ENCODE results near the gene SYVN1.
"Not testable (repeated sequence)": the region's sequence is repeated elsewhere in the genome, so short reads cannot be mapped to it uniquely, and the experiment has no call there.

SYVN1 gene

DNA sequence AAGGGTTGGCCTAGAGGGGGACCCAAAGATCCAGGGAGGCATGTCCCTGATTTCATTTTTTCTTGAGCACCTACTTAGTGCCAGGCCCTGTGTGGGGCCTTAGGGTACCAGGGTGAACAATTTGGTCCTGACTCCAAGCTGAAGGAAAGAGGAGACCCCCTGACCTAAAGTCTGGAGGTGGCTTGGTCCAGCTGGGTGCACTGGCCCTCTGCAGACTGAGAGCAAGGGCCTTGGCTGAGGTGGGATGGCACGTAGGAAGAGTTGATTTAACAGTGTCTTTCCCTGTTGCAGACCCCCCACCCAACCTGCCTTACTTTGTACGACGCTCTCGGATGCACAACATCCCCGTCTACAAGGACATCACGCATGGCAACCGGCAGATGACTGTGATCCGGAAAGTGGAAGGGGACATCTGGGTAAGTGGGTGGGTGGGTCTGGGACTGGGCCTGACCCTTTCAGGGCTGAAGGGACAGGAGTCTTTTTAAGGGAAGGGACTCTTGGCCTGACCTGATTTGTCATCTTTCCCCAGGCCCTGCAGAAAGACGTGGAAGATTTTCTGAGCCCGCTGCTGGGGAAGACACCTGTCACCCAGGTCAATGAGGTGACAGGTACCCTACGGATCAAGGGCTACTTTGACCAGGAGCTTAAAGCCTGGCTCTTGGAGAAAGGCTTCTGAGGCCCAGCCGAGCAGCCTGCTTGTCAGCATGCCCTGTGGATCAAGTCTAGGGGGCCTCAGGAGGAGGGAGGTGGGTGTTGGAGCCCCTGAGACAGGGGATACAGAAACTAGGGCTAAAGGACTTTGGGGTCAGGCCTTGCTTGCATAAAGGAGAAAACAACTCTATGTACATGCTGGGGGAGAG lies 8.9 kb downstream of the SYVN1 start:
- WGBS, 2 experiments (ENCODE audit: insufficient coverage in 2 of 2) = 94 to 96% methylated on average over 6 to 11 of the region's 12 CpGs
- Histone ChIP-seq H3K27ac (ENCODE audit: low read depth, low read length, severe bottlenecking) (no peak overlapping the region), H3K4me1 (ENCODE audit: control insufficient read depth, insufficient read depth, low read length, poor library complexity, severe bottlenecking) (peaks cover 8% of the 10 kb centered on the region), H3K9me3 (ENCODE audit: control insufficient read depth, low read length) (no peaks in the 10 kb centered on the region), H3K4me3 (ENCODE audit: extremely low read depth, insufficient read depth, low read length, poor library complexity, severe bottlenecking) (no peak overlapping the region), H3K36me3 (ENCODE audit: control insufficient read depth, insufficient read depth, low read length) (peaks cover 79% of the 10 kb centered on the region)

DNA sequence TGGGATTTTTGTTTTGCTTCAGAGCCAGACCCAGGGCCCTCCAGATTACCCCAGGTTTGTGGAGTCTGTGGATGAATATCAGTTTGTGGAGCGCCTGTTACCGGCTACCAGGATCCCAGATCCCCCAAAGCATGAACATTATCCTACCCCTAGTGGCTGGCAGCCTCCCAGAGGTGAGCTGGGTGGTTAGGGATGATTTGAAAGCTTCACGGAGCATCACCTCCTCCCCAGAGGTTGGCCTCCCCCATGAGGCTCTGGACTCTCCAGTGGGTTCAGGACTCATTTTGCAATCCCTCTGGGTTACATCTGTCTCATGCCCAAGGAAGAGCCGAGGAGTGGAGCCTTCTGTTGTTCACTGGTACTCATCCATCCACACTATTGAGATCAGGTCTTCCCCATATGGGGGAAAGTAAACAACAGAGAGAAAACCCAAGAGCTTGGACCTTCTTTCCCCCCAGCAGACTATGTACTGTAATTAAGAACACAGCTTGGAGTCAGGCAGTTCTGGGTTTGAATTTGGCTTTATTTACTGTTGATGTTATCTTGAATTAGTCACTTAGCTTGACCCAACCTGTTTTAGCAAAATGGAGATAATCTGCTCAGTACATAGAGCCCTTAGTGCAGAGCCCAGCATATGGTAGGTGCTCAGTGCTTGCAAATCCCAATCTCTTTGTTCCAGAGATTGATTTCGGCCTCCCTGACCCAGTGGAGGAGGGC lies 9.7 kb downstream of the SYVN1 start:
- no peak overlapping the region for H3K27ac ChIP-seq (ENCODE audit: low read depth, low read length, severe bottlenecking)
- no peak overlapping the region for H3K4me3 ChIP-seq (ENCODE audit: extremely low read depth, insufficient read depth, low read length, poor library complexity, severe bottlenecking)
- H3K4me1 ChIP-seq (ENCODE audit: control insufficient read depth, insufficient read depth, low read length, poor library complexity, severe bottlenecking) = peaks cover 8% of the 10 kb centered on the region
- H3K9me3 ChIP-seq (ENCODE audit: control insufficient read depth, low read length) = no peaks in the 10 kb centered on the region
- WGBS, 2 experiments (ENCODE audit: insufficient coverage in 2 of 2) = 100% methylated on average over 1 to 2 of the region's 5 CpGs
- peaks cover 79% of the 10 kb centered on the region for H3K36me3 ChIP-seq (ENCODE audit: control insufficient read depth, insufficient read depth, low read length)

DNA sequence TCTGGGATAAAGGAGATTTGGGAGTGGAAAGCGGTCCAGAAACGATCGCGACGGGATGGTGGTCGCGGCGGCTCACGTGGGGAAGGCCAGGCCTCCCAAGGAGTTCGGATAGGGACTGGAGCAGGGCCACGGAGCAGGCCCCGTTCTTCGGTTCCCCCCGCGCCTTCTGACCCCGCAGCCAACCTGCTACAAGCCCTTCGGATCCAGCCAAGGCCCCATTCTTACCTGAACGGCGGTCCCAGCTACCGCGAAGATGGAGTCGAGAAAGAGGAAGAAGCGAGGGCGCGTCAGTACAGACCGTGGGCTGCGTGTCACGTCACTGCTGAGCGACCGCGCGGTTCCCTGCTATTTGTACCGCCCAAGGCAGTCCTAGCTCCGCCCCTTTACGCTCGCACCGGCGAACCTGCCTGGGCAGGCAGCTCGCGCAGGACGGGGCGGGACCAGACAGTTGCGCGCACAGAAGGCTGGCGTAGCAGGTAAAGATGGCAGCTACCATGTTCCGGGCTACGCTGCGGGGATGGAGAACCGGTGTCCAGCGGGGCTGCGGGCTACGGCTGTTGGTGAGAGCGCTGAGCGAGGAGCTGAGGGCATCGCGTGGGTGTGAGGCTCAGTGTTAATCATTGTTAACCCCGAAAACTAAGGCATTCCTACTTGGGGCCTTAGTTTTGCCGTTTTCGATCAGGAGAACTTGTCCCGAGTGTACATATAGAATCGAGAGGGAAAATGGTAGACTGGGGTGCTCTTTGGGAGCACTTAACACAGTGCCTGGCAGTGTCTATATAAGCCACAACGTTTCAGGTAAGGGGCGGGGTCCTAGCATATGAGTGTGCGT lies 12.2 kb downstream of the SYVN1 start, which contains the start of the genes FAU and MRPL49:
TSS of gene FAU (minus strand) at position 270 of the 832 bp plus-strand sequence. CDS start 321 bp downstream, outside the sequence.
TSS of gene MRPL49 (plus strand) at position 457 of the 832 bp plus-strand sequence. CDS start at position 483, 26 bp downstream.
- H3K27ac ChIP-seq (ENCODE audit: low read depth, low read length, severe bottlenecking) = peak within 1 kb of the TSS; percentile 68
- H3K4me1 ChIP-seq (ENCODE audit: control insufficient read depth, insufficient read depth, low read length, poor library complexity, severe bottlenecking) = peaks cover 8% of the 10 kb centered on the region
- no peaks in the 10 kb centered on the region for H3K9me3 ChIP-seq (ENCODE audit: control insufficient read depth, low read length)
- 0% methylated on average over 47 to 60 of the region's 64 CpGs for WGBS, 2 experiments (ENCODE audit: insufficient coverage in 2 of 2)
- H3K36me3 ChIP-seq (ENCODE audit: control insufficient read depth, insufficient read depth, low read length) = peaks cover 72% of the 10 kb centered on the region
- H3K4me3 ChIP-seq (ENCODE audit: extremely low read depth, insufficient read depth, low read length, poor library complexity, severe bottlenecking) = peak within 1 kb of the TSS; percentile 95

DNA sequence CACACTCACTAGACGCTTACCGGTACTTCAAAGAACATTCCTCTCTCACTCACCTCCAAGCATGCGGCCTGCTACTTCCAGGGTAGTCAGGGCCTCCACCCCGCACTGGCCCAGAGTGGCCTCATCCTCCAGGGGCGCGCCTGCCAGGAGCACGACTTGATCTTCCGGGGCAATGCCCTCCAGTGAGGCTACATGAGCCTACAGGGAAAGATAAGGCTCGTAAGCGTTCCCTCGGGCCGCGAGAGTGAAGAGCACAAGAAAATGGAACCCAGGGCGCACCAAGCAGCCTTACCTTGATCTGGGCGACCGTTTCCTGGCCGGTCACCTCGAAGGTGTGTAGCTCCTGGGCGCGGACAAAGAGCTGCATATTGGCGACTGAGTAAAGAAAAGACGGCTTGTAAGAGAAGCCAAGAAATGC lies 12.9 kb downstream of the SYVN1 start:
- Histone ChIP-seq H3K36me3 (ENCODE audit: control insufficient read depth, insufficient read depth, low read length) (peaks cover 68% of the 10 kb centered on the region), H3K27ac (ENCODE audit: low read depth, low read length, severe bottlenecking) (peak overlapping the region; percentile 66)
- 4 to 5% methylated on average over 20 to 22 of the region's 22 CpGs for WGBS, 2 experiments (ENCODE audit: insufficient coverage in 2 of 2)

DNA sequence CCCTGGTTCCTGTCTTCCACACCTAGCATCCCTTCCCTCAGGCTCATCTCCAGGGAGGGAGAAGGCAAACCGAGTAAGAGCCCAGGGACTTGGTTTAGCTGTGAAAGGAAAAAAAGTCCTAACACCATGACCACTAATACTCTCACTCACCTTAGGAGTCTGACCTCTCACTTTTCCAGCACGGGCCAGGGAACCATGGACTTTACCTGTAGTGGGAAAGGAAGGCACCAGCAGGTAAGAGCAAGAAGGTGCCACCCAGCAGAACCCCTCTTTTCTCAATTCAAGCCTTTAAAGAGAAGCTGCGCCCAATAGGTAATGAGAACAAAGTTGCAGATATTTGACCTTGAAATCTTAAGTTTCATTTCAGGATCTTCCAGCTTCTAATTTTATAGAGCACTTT lies 13.5 kb downstream of the SYVN1 start:
- no peak overlapping the region for H3K27ac ChIP-seq (ENCODE audit: low read depth, low read length, severe bottlenecking)
- peak overlapping the region; percentile 95 for H3K4me3 ChIP-seq (ENCODE audit: extremely low read depth, insufficient read depth, low read length, poor library complexity, severe bottlenecking)
- no peaks in the 10 kb centered on the region for H3K9me3 ChIP-seq (ENCODE audit: control insufficient read depth, low read length)
- peaks cover 11% of the 10 kb centered on the region for H3K4me1 ChIP-seq (ENCODE audit: control insufficient read depth, insufficient read depth, low read length, poor library complexity, severe bottlenecking)
- 93% methylated on average over 2 of the region's 3 CpGs; no CpG with 5 or more reads in 1 of the 2 experiments for WGBS, 2 experiments (ENCODE audit: insufficient coverage in 2 of 2)
- H3K36me3 ChIP-seq (ENCODE audit: control insufficient read depth, insufficient read depth, low read length) = peaks cover 67% of the 10 kb centered on the region

More for the DNA sequence above, 12.9 kb downstream of the SYVN1 start:
- H3K4me1 ChIP-seq (ENCODE audit: control insufficient read depth, insufficient read depth, low read length, poor library complexity, severe bottlenecking) = peaks cover 11% of the 10 kb centered on the region
- no peaks in the 10 kb centered on the region for H3K9me3 ChIP-seq (ENCODE audit: control insufficient read depth, low read length)
- peak overlapping the region; percentile 95 for H3K4me3 ChIP-seq (ENCODE audit: extremely low read depth, insufficient read depth, low read length, poor library complexity, severe bottlenecking)

DNA sequence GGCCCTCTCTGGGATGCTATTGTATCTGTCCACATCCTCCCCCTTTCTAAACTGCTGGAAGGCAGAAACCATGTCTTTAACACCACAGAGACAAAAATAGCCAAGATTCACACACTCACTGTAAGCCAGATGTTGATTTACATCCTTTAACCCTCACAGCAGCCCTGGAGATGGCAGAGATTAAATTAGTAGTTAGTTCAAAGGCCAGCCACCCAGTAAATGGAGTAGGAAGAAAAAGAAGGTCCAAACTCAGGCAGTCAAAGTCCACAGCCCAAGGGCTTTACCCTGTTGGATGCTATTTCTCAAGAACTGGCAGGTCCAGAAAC lies 14.7 kb downstream of the SYVN1 start:
- Histone ChIP-seq H3K9me3 (ENCODE audit: control insufficient read depth, low read length) (no peaks in the 10 kb centered on the region), H3K4me3 (ENCODE audit: extremely low read depth, insufficient read depth, low read length, poor library complexity, severe bottlenecking) (no peak overlapping the region), H3K27ac (ENCODE audit: low read depth, low read length, severe bottlenecking) (no peak overlapping the region), H3K4me1 (ENCODE audit: control insufficient read depth, insufficient read depth, low read length, poor library complexity, severe bottlenecking) (peaks cover 11% of the 10 kb centered on the region), H3K36me3 (ENCODE audit: control insufficient read depth, insufficient read depth, low read length) (peaks cover 65% of the 10 kb centered on the region)

DNA sequence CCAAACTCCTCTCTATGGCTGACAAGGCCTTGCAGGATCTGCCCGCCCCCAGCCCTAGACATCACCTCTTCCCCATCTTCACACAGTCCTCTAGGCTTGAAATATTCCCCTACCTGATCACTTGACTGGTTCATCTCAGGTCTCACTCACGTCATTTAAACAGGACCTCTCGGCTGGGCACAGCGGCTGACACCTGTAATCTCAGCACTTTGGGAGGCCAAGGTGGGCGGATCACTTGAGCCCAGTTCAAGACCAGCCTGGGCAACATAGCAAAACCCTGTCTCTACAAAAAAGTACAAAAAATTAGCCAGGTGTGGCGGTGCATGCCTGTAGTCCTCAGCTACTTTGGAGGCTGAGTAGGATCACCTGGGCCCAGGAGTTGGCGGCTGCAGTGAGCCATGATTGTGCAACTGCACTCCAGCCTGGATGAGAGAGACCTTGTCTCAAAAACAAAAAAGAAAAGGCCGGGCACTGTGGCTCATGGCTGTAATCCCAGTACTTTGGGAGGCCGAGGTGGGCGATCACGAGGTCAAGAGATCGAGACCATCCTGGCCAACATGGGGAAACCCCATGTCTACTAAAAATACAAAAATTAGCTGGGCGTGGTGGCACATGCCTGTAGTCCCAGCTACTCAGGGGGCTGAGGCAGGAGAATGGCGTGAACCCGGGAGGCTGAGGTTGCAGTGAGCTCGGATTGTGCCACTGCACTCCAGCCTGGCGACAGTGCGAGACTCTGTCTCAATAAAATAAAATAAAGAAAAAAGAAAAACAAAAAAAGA lies 15.2 kb downstream of the SYVN1 start:
- peaks cover 11% of the 10 kb centered on the region for H3K4me1 ChIP-seq (ENCODE audit: control insufficient read depth, insufficient read depth, low read length, poor library complexity, severe bottlenecking)
- 94 to 96% methylated on average over 15 to 16 of the region's 18 CpGs for WGBS, 2 experiments (ENCODE audit: insufficient coverage in 2 of 2)
- H3K27ac ChIP-seq (ENCODE audit: low read depth, low read length, severe bottlenecking); H3K9me3 ChIP-seq (ENCODE audit: control insufficient read depth, low read length); H3K4me3 ChIP-seq (ENCODE audit: extremely low read depth, insufficient read depth, low read length, poor library complexity, severe bottlenecking): not testable (repeated sequence)
- H3K36me3 ChIP-seq (ENCODE audit: control insufficient read depth, insufficient read depth, low read length) = peaks cover 62% of the 10 kb centered on the region

DNA sequence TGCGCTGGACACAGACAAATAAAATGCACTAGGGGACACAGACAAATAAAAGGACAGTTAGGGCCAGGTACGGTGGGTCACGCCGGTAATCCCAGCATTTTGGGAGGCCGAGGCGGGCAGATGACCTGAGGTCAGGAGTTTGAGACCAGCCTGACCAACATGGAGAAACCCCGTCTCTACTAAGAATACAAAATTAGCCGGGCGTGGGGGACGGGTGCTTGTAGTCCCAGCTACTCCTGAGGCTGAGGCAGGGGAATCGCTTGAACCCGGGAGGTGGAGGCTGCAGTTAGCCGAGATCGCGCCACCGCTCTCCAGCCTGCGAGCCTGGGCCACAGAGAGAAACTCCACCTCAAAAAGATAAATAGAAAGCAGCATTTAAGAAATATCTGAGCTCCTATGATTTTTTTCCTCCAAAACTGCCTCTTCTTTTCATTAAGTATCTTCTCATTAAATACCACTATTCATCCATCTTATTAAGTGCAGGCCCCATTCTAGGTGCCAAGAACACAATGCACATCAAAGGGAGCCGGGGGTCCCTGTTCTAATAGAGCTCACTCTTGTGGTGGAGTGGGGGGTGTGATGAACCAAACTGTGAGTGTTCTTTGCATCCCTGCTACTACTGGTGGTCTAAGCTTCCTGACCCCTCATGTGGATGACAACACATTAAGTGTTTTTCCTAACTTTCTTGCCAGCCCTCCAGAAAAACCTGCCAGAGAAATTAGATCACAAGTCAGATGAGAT lies 16.1 kb downstream of the SYVN1 start:
- H3K9me3 ChIP-seq (ENCODE audit: control insufficient read depth, low read length) = no peaks in the 10 kb centered on the region
- H3K27ac ChIP-seq (ENCODE audit: low read depth, low read length, severe bottlenecking) = peak overlapping the region; percentile 53
- H3K36me3 ChIP-seq (ENCODE audit: control insufficient read depth, insufficient read depth, low read length) = peaks cover 60% of the 10 kb centered on the region
- WGBS, 2 experiments (ENCODE audit: insufficient coverage in 2 of 2) = 89 to 90% methylated on average over 16 of the region's 18 CpGs
- H3K4me3 ChIP-seq (ENCODE audit: extremely low read depth, insufficient read depth, low read length, poor library complexity, severe bottlenecking) = peak overlapping the region; percentile 85
- peaks cover 17% of the 10 kb centered on the region for H3K4me1 ChIP-seq (ENCODE audit: control insufficient read depth, insufficient read depth, low read length, poor library complexity, severe bottlenecking)

DNA sequence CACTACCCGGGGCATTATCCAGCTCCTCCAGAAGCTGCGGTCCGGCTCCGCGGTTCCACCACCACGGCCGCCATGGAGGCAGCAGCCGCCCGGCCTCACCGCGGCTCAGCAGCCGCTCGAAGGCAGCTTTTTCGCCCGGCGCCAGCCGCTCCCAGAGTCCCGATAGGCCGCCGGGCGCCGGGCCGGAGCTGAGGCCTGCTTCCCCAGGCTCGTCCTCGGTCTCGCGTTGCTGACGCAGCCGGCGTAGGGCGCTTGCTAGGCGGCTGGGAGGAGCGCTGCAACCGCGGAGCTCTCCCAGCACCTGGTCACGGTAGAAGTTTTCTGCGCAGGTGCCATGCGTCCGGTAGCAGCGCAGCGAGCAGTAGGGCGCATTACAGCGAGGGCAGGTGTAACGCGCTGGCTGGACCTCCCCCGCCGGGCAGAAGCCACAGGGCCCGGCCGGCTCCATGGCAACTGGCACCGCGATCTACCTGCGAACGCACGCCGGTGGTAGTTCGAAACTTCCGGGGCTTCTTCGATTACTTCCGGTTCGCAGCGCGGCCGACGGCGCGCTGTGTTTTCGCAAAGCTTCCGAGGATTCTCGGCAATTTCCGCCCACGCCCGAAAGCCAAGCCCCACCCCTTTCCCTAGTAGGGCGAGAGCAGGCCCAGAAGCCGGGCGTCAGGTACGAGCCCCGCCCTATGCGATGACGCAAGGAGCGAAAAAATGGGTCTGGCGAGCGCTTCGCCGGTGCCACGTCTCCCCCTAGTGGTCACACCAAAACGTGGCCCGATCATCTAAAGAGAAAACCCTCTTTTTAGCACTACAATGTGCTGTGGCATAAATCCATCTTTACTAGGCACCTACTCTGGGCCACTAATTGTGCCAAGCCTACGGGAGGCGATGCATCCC lies 16.9 kb downstream of the SYVN1 start, which contains the start of gene ZNHIT2:
TSS of gene ZNHIT2 (minus strand) at position 496 of the 891 bp plus-strand sequence. CDS start at position 448, 48 bp downstream.
- Histone ChIP-seq H3K9me3 (ENCODE audit: control insufficient read depth, low read length) (no peaks in the 10 kb centered on the region), H3K36me3 (ENCODE audit: control insufficient read depth, insufficient read depth, low read length) (peaks cover 57% of the 10 kb centered on the region), H3K4me1 (ENCODE audit: control insufficient read depth, insufficient read depth, low read length, poor library complexity, severe bottlenecking) (peaks cover 23% of the 10 kb centered on the region), H3K27ac (ENCODE audit: low read depth, low read length, severe bottlenecking) (peak within 1 kb of the TSS; percentile 71), H3K4me3 (ENCODE audit: extremely low read depth, insufficient read depth, low read length, poor library complexity, severe bottlenecking) (peak within 1 kb of the TSS; percentile 85)
- 1% methylated on average over 80 to 88 of the region's 89 CpGs for WGBS, 2 experiments (ENCODE audit: insufficient coverage in 2 of 2)
